Heart left ventricle (tissue), 16 donors: ENCODE measurements around the gene PYGO2. TPM values are rescaled to one million over a fixed set of nuclear protein-coding genes. Genes with fewer than 3 reads are reported as not detected.

Experiments used
- ATAC-seq, 4 donors: fragments of 200-7000 bp; cut with Tn5 transposase; one replicate each; pipeline ENCODE4 v1.9.1; 2020 to 2022; ENCODE audit warnings: moderate library complexity in 4 of 4, mild to moderate bottlenecking in 3 of 4, moderate number of reproducible peaks in 1 of 4
- DNase-seq, 5 donors: peaks; one replicate each; pipeline ENCODE4 v3.0.0-alpha.2; 2020
- H3K27ac ChIP-seq, 12 donors: fragments of 200-600 bp; sonication (generic) in 4 of 12; one replicate each; pipeline versions ENCODE4 v1.5.0 to v1.8.0; 2016 to 2022; ENCODE audit warnings: mild to moderate bottlenecking in 2 of 12
- H3K27me3 ChIP-seq, 9 donors: fragments of 200-600 bp; sonication (generic) in 2 of 9; one replicate each; pipeline versions ENCODE4 v1.5.1 to v1.8.0; 2016 to 2022; ENCODE audit warnings: mild to moderate bottlenecking in 3 of 9
- H3K36me3 ChIP-seq, 9 donors: fragments of 200-600 bp; sonication (generic) in 2 of 9; one replicate each; pipeline versions ENCODE4 v1.5.0 to v1.8.0; 2018 to 2022; ENCODE audit warnings: mild to moderate bottlenecking in 2 of 9
- H3K4me1 ChIP-seq, 12 donors: fragments of 200-600 bp; sonication (generic) in 4 of 12; one replicate each; pipeline versions ENCODE4 v1.5.0 to v1.8.0; 2016 to 2022; ENCODE audit warnings: mild to moderate bottlenecking in 3 of 12
- H3K4me3 ChIP-seq, 12 donors: fragments of 200-600 bp; sonication (generic) in 4 of 12; one replicate each; pipeline versions ENCODE4 v1.5.0 to v1.8.0; 2017 to 2022; ENCODE audit warnings: mild to moderate bottlenecking in 9 of 12, moderate library complexity in 4 of 12
- H3K9me3 ChIP-seq, 12 donors: fragments of 200-600 bp; sonication (generic) in 4 of 12; one replicate each; pipeline versions ENCODE4 v1.5.0 to v1.8.0; 2016 to 2022; ENCODE audit warnings: mild to moderate bottlenecking in 1 of 12
- CTCF ChIP-seq, 12 donors: fragments of 200-600 bp; sonication (generic) in 4 of 12; IDR thresholded peaks; one replicate each; pipeline versions ENCODE4 v1.5.0 to v1.8.0; 2018 to 2022; ENCODE audit warnings: antibody characterized with exemption in 12 of 12, mild to moderate bottlenecking in 5 of 12
- POLR2A ChIP-seq, 2 donors: fragments of 450-650 bp; IDR thresholded peaks; one replicate each; pipeline ENCODE4 v1.6.1; 2017; ENCODE audit warnings: antibody characterized with exemption in 2 of 2, mild to moderate bottlenecking in 2 of 2, moderate library complexity in 2 of 2
- WGBS, 4 donors: extraction: QIAGEN DNeasy Blood & Tissue Kit in 2 of 4; methylation state at CpG; one replicate each; pipeline versions ENCODE4 v1.1.5 to v1.1.7; 2013 to 2018; 5-methylcytosine and 5-hydroxymethylcytosine counted together
- intact Hi-C, 10 donors: fragments of 100-400 bp; cut with DNase I; formaldehyde crosslinking; loops; one replicate each; pipeline versions ENCODE4 v1.11.1 to v1.14.2; 2022
- polyA plus RNA-seq, 2 donors: library from polyadenylated mRNA; stranded (reverse); fragments of 200-250 nt; gene quantifications; one replicate each; pipeline ENCODE4 v1.2.3, GENCODE V29; 2013
- total RNA-seq, 9 donors: library from RNA; depleted of rRNA in 2 of 9; stranded (reverse); fragments of >200 nt in 2 of 9; fragmentation: NEBNext Ultra II Directional in 3 of 9; extraction: Animal tissue kit (Norgen Biotek cat#: 25700) in 3 of 9; gene quantifications; one replicate each; pipeline versions ENCODE4 v1.1.0 to v1.2.4, GENCODE V29; 2016 to 2023
- donor health status: ischemic (EF 13 %, LVEDD 7.1; RV severe dilation, severe dysfunction).
- donor health status: healthy with polysubstance abuse.
- donor health status: DM: no; HTN: yes; CAD: no.
- donor health status: DM: no; HTN: no; CAD: no.
- donor health status: ischemic (EF 25% LVEDD 6.9; RV normal size, moderate dysfunction).
- donor health status: ischemic (EF 25% LVEDD 5.7; RV mildly dilated, moderate dysfunction).
- donor health status: healthy.
- donor health status: DM: yes; HTN: yes; CAD: no.
- donor health status: ischemic (EF 35%, LVEDD 5.7; RV mildly dilated, moderate dysfunction).
- donor health status: nonischemic (EF 11% LVEDD 7.7; RV severe dilation, severe dysfunction).
- donor health status: DM: yes; HTN: yes; CAD: no.
- donor health status: PGD.
- donor health status: ischemic (EF 29% LVEDD 5.4; RV normal size, mild dysfunction).
- donor health status: nonischemic (EF 23%, LVEDD 6.1; RV moderate dilation, normal function).

Gene PYGO2
- total and polyA plus RNA-seq, 11 donors = 9.7 to 19.2 (median 16.3) TPM

DNA sequence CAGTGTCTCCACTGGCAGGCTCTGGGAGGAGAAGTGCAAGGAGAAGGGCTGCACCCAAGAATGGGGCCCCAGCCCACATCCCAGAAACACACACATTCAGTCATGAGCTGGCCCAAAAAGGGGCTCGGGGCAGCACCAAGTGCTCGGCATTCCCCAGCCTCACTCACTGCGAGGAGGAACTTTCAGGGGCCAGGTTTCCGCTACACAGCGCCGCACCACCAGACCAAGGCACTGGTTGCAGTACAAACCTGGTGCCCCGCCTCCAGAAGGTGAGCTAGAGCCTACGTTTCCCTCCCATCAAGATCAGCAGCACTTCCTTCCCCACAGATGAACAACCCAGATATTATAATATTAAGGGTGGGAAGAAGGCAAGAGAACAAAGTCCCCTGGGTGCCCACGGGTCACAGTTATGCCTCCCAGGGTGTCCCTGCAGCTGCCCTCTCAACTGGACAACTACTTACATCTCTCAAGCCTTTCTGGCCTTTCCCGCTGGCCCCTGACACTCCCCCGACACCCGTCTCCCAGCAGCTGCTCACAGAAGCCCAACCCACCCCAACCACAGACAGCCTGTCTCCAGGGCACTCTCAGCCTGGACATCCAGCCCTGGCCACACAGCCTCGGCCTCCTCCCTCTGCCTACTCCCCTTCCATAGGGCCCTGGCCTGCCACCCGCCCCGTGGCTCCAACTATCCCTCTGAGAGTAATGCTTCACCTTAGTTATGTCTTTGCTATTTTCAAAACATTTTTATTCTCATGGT is 9.5 kb downstream of the PYGO2 start:
- Histone ChIP-seq H3K36me3 (peaks cover 0 to 34% (median 22%) of the 10 kb centered on the region in 9 donors), H3K27me3 (no peaks in the 10 kb centered on the region), H3K9me3 (no peaks in the 10 kb centered on the region), H3K4me1 (peaks cover 8 to 50% (median 37%) of the 10 kb centered on the region in 12 donors), H3K4me3 (peak overlapping the region in 1 of 12 donors; percentile 35), H3K27ac (peak overlapping the region in 2 of 12 donors; percentile 11 to 29)
- 73 to 82% (median 79%) methylated on average over 14 to 15 of the region's 15 CpGs for WGBS, 4 donors
- DNase-seq (peak in 1 of 5 donors; percentile 59), ATAC-seq (no peak)
- TF ChIP-seq CTCF (IDR thresholded peaks at IDR 0.05) (no peak), POLR2A (IDR thresholded peaks at IDR 0.05) (no peak)
- intact Hi-C loops = loop anchor here in 1 of 10 donors (10.0 kb wide), 1 partner anchor 103 kb away; the partner anchor contains the start of gene ADAM15

GRCh38 chr1:154948079-154948478 is 13.5 kb downstream of the PYGO2 start:
- intact Hi-C loops = no loop called here
- WGBS, 4 donors = 92 to 96% (median 94%) methylated on average over 11 of the region's 11 CpGs
- Histone ChIP-seq H3K36me3 (peaks cover 0 to 54% (median 28%) of the 10 kb centered on the region in 9 donors), H3K27ac (no peak overlapping the region), H3K4me1 (peaks cover 0 to 32% (median 13%) of the 10 kb centered on the region in 12 donors), H3K9me3 (no peaks in the 10 kb centered on the region), H3K4me3 (no peak overlapping the region), H3K27me3 (no peaks in the 10 kb centered on the region)
- no peak for TF ChIP-seq CTCF (IDR thresholded peaks at IDR 0.05)
- no peak for TF ChIP-seq POLR2A (IDR thresholded peaks at IDR 0.05)
- no peak for DNase-seq
- no peak for ATAC-seq

DNA sequence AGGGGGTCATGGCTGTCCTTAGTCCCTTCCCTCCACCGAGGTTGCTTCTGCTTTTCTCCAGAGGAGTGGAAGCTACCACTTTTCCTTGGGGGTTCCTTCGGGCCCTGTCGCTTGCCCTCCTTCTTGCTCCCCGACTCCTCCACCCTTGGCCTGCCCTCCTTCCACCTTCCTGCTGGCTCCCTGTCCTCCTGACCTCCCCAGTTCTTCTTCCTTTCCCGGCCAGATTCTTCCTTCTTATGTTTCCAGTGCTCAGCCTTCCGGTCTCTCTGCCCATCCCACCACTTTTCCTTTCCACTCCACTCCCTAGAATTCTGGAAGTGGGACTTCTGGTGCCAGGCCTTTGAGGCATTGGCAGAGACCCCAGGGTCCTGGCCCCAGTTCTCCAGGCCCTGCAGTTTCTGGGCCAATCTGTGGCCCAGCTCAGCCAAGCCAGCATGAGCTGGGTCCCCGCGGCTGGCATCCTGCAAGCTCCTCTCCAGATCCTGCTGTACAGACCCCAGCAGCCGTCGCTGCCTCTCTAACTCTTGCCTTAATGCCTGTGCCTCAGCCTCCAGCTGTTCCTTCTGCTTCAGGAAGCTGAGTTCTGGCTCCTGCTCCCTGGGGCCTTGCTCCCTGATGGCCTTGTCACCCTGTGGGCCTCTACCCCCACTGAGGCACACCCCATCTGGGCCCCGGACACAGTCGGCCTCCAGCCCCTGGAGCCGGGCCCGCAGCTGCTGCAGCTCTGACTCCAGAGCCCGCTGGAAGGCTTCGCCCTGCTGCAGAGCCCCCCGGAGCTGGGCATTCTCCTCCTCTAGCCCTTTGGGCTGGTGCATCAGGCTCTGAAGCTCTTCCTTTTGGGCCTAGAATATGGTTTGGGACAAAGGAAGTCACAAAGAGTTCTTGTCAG is 15.4 kb downstream of the PYGO2 start:
- Histone ChIP-seq H3K27me3 (no peaks in the 10 kb centered on the region), H3K4me3 (no peak overlapping the region), H3K9me3 (no peaks in the 10 kb centered on the region), H3K4me1 (peaks cover 0 to 39% (median 8%) of the 10 kb centered on the region in 12 donors), H3K27ac (peak overlapping the region in 1 of 12 donors; percentile 4), H3K36me3 (peaks cover 0 to 54% (median 27%) of the 10 kb centered on the region in 9 donors)
- DNase-seq = no peak
- no peak for ATAC-seq
- TF ChIP-seq CTCF (IDR thresholded peaks at IDR 0.05) (no peak), POLR2A (IDR thresholded peaks at IDR 0.05) (no peak)
- 74 to 87% (median 78%) methylated on average over 15 to 17 of the region's 17 CpGs for WGBS, 4 donors
- intact Hi-C loops = no loop called here
